Measurements from ENCODE around the gene PLAGL1. TPM values are rescaled to one million over a fixed set of nuclear protein-coding genes. Genes with fewer than 3 reads are reported as not detected.

Gene PLAGL1
- polyA plus RNA-seq, 3 donors = 11.6 to 60.7 (median 16.7) TPM

- Histone ChIP-seq H4K20me1 (ENCODE audit: insufficient read depth, low read length) (no peaks in the 10 kb centered on the region), H3K9me3 (replicated peaks in 1 of 2; ENCODE audit: control insufficient read depth in 1 of 2, insufficient read depth in 1 of 2, low read length in 2 of 2) (no peaks in the 10 kb centered on the region), H3K27ac (ENCODE audit: low read depth in 1 of 2, low read length in 2 of 2) (no peak overlapping the region), H3K9ac (ENCODE audit: insufficient read depth, low read length, poor library complexity, severe bottlenecking) (no peak overlapping the region), H3K4me3 (replicated peaks in 1 of 3; ENCODE audit: low read depth in 2 of 3, low read length in 3 of 3) (no peak overlapping the region), H3K79me2 (ENCODE audit: insufficient read depth, low read length) (no peaks in the 10 kb centered on the region), H3K27me3 (ENCODE audit: control insufficient read depth in 2 of 2, insufficient read depth in 2 of 2, low read length in 2 of 2) (no peaks in the 10 kb centered on the region), H3K36me3 (replicated peaks in 1 of 2; ENCODE audit: control insufficient read depth in 1 of 2, insufficient read depth in 2 of 2, low read length in 2 of 2) (peaks cover 0 to 26% of the 10 kb centered on the region in 2 donors), H2AFZ (ENCODE audit: insufficient read depth, low read depth, low read length, poor library complexity, severe bottlenecking) (no peak overlapping the region), H3K4me1 (ENCODE audit: control insufficient read depth in 1 of 2, insufficient read depth in 2 of 2, low read length in 2 of 2) (peaks cover 3 to 4% of the 10 kb centered on the region in 2 donors), H3K4me2 (replicated peaks; ENCODE audit: extremely low read depth, low read length, poor library complexity, severe bottlenecking) (no peak overlapping the region)
- WGBS (ENCODE audit: insufficient coverage) = 75% methylated on average over 1 of the region's 4 CpGs
- Mint-ChIP-seq H3K27me3 (ENCODE audit: low read depth in 3 of 3) (peaks cover 0 to 2% (median 0%) of the 10 kb centered on the region in 3 donors), H3K9me3 (no peaks in the 10 kb centered on the region), H3K4me3 (no peak overlapping the region), H3K36me3 (peaks cover 23 to 40% of the 10 kb centered on the region in 2 donors), H3K27ac (no peak overlapping the region), H3K4me1 (peaks cover 5% of the 10 kb centered on the region)
- no peak for DNase-seq
- intact Hi-C loops (cut with micrococcal nuclease) = loop anchor here in 1 of 2 donors (10.0 kb wide), 1 partner anchor 395 kb away; no protein-coding TSS in a partner anchor
- no peak for TF ChIP-seq CTCF (IDR thresholded peaks at IDR 0.05)
Observed at GRCh38 chr6:143959927-143960326, 48.1 kb downstream of the PLAGL1 start.

GRCh38 chr6:143958839-143959399 lies 49.1 kb downstream of the PLAGL1 start:
- Histone ChIP-seq H2AFZ (ENCODE audit: insufficient read depth, low read depth, low read length, poor library complexity, severe bottlenecking) (no peak overlapping the region), H3K9ac (ENCODE audit: insufficient read depth, low read length, poor library complexity, severe bottlenecking) (no peak overlapping the region), H3K4me2 (replicated peaks; ENCODE audit: extremely low read depth, low read length, poor library complexity, severe bottlenecking) (no peak overlapping the region), H3K27ac (ENCODE audit: low read depth in 1 of 2, low read length in 2 of 2) (no peak overlapping the region), H4K20me1 (ENCODE audit: insufficient read depth, low read length) (no peaks in the 10 kb centered on the region), H3K4me1 (ENCODE audit: control insufficient read depth in 1 of 2, insufficient read depth in 2 of 2, low read length in 2 of 2) (no peaks in the 10 kb centered on the region), H3K9me3 (replicated peaks in 1 of 2; ENCODE audit: control insufficient read depth in 1 of 2, insufficient read depth in 1 of 2, low read length in 2 of 2) (no peaks in the 10 kb centered on the region), H3K79me2 (ENCODE audit: insufficient read depth, low read length) (no peaks in the 10 kb centered on the region), H3K4me3 (replicated peaks in 1 of 3; ENCODE audit: low read depth in 2 of 3, low read length in 3 of 3) (no peak overlapping the region), H3K27me3 (ENCODE audit: control insufficient read depth in 2 of 2, insufficient read depth in 2 of 2, low read length in 2 of 2) (no peaks in the 10 kb centered on the region), H3K36me3 (replicated peaks in 1 of 2; ENCODE audit: control insufficient read depth in 1 of 2, insufficient read depth in 2 of 2, low read length in 2 of 2) (peaks cover 0 to 23% of the 10 kb centered on the region in 2 donors)
- intact Hi-C loops (cut with micrococcal nuclease) = loop anchor here in 1 of 2 donors (10.0 kb wide), 1 partner anchor 394 kb away; no protein-coding TSS in a partner anchor
- Mint-ChIP-seq H3K36me3 (peaks cover 19 to 40% of the 10 kb centered on the region in 2 donors), H3K4me3 (no peak overlapping the region), H3K4me1 (no peaks in the 10 kb centered on the region), H3K9me3 (no peaks in the 10 kb centered on the region), H3K27me3 (ENCODE audit: low read depth in 3 of 3) (peaks cover 0 to 2% (median 0%) of the 10 kb centered on the region in 3 donors), H3K27ac (no peak overlapping the region)
- no peak for TF ChIP-seq CTCF (IDR thresholded peaks at IDR 0.05)
- DNase-seq = no peak
- 100% methylated on average over 11 of the region's 11 CpGs for WGBS (ENCODE audit: insufficient coverage)

Measured in CD14-positive monocyte (primary cell).